HepG2 (cell line): ENCODE results near the gene DLG1. TPM values are rescaled to one million over a fixed set of nuclear protein-coding genes. Genes with fewer than 3 reads are reported as not detected.

Source experiments
- ATAC-seq: fragments of 200-7000 bp; cut with Tn5 transposase; 3 replicates; pipeline ENCODE4 v1.9.1; 2020; ENCODE audit warnings: mild to moderate bottlenecking, moderate library complexity
- BruUV-seq: library from RNA; stranded (reverse); fragments of 400-500 nt; replicated peaks from 2 replicates; lab custom pipeline; 2021; lab: Mats Ljungman, UMichigan
- CTCF ChIA-PET: fragments of 300-600 bp; formaldehyde crosslinking; extraction: SDS; loops from one replicate; lab custom pipeline; 2021; ENCODE audit warnings: low total read pairs, inconsistent platforms, low intra/inter-chr PET ratio; lab: Yijun Ruan, JAX
- POLR2A ChIA-PET: fragments of 350-600 bp; sonication (Branson Sonifier 250); formaldehyde crosslinking; loops from one replicate; lab custom pipeline; 2020; ENCODE audit warnings: antibody characterized with exemption, inconsistent platforms; lab: Yijun Ruan, JAX
- DNase-seq: peaks from one replicate; pipeline ENCODE4 v3.0.0-alpha.2; 2015; ENCODE audit warnings: low spot score
- FAIRE-seq: peaks from 3 replicates; lab custom pipeline; 2011; peaks lifted over from hg19 to GRCh38; lab: Jason Lieb, UNC
- H2AFZ ChIP-seq: one replicate; pipeline ENCODE4 v1.6.1; 2011; ENCODE audit warnings: low read length, inconsistent platforms
- H3K27ac ChIP-seq: fragments of 300-600 bp; 3 replicates; pipeline ENCODE4 v1.8.0; 2011; ENCODE audit warnings: mixed run types, mild to moderate bottlenecking, mixed read lengths, low read length, inconsistent platforms; ENCODE audit not compliant: insufficient read depth; ENCODE audit errors: extremely low read length
- H3K27me3 ChIP-seq, 2 experiments: fragments of 200-600 bp in 1 of 2; 2 replicates in 1 of 2; 3 replicates in 1 of 2; pipeline versions ENCODE4 v1.6.0 to v1.8.0; 2011; ENCODE audit warnings: low read length in 2 of 2, mild to moderate bottlenecking in 2 of 2, moderate library complexity in 2 of 2, inconsistent platforms in 1 of 2; ENCODE audit not compliant: insufficient read depth in 2 of 2, control insufficient read depth in 1 of 2
- H3K36me3 ChIP-seq, 2 experiments: fragments of 200-600 bp in 1 of 2; replicated peaks in 1 of 2; 2 replicates in 1 of 2; 3 replicates in 1 of 2; pipeline versions ENCODE4 v1.5.1 to v1.8.0; 2011; ENCODE audit warnings: low read length in 2 of 2, inconsistent platforms in 1 of 2; ENCODE audit not compliant: insufficient read depth in 2 of 2, control insufficient read depth in 1 of 2
- H3K4me1 ChIP-seq: 2 replicates; pipeline ENCODE4 v1.5.1; 2012; ENCODE audit warnings: low read length, inconsistent platforms; ENCODE audit not compliant: insufficient read depth
- H3K4me2 ChIP-seq: 2 replicates; pipeline ENCODE4 v1.6.0; 2011; ENCODE audit warnings: low read depth, low read length, inconsistent platforms
- H3K4me3 ChIP-seq, 3 experiments: fragments of 200-600 bp in 1 of 3; sonication (generic), shearing (Covaris generic) in 1 of 3; replicated peaks in 1 of 3; 2 replicates each; pipeline ENCODE4 v1.5.1; 2011 to 2016; ENCODE audit warnings: low read length in 3 of 3, inconsistent platforms in 2 of 3, low read depth in 2 of 3, mild to moderate bottlenecking in 2 of 3, control low read depth in 1 of 3, mixed read lengths in 1 of 3; ENCODE audit not compliant: insufficient read depth in 1 of 3
- H3K79me2 ChIP-seq: one replicate; pipeline ENCODE4 v1.6.1; 2011; ENCODE audit warnings: low read length, inconsistent platforms; ENCODE audit not compliant: insufficient read depth
- H3K9ac ChIP-seq: 2 replicates; pipeline ENCODE4 v1.6.0; 2011; ENCODE audit warnings: mild to moderate bottlenecking, low read depth, low read length, inconsistent platforms; ENCODE audit not compliant: insufficient read depth
- H3K9me3 ChIP-seq: 2 replicates; pipeline ENCODE4 v1.5.1; 2012; ENCODE audit warnings: mild to moderate bottlenecking, low read length
- H4K20me1 ChIP-seq: 2 replicates; pipeline ENCODE4 v1.6.0; 2011; ENCODE audit warnings: inconsistent platforms, mild to moderate bottlenecking, low read length, moderate library complexity; ENCODE audit not compliant: insufficient read depth
- AGO2 ChIP-seq: fragments of 200-400 bp; formaldehyde crosslinking; optimal IDR thresholded peaks from 2 replicates; pipeline ENCODE3; 2017; ENCODE audit warnings: mild to moderate bottlenecking, low read depth, low read length, moderate library complexity
- CBX1 ChIP-seq: IDR thresholded peaks from one replicate; pipeline ENCODE4 v1.6.1; 2016; ENCODE audit warnings: antibody characterized with exemption, low read depth
- GTF2F1 ChIP-seq: fragments of 150-350 bp; IDR thresholded peaks from 2 replicates; pipeline ENCODE4 v1.6.1; 2014; ENCODE audit warnings: low read length
- ZNF18 ChIP-seq: sonication (generic); formaldehyde crosslinking; IDR thresholded peaks from 2 replicates; pipeline ENCODE4 v1.8.0; 2022; ENCODE audit warnings: mild to moderate bottlenecking, missing genetic modification reagents; ENCODE audit not compliant: insufficient replicate concordance
- ZNF441 ChIP-seq: sonication (generic); formaldehyde crosslinking; IDR thresholded peaks from 2 replicates; pipeline ENCODE4 v1.7.0; 2021; ENCODE audit warnings: missing genetic modification reagents, borderline replicate concordance
- ZNF747 ChIP-seq: sonication (generic); formaldehyde crosslinking; IDR thresholded peaks from 2 replicates; pipeline ENCODE4 v1.8.1; 2023; ENCODE audit warnings: missing genetic modification reagents, mild to moderate bottlenecking, borderline replicate concordance
- ZNF75D ChIP-seq: sonication (generic); formaldehyde crosslinking; IDR thresholded peaks from 2 replicates; pipeline ENCODE4 v1.8.1; 2023; ENCODE audit warnings: missing genetic modification reagents, mild to moderate bottlenecking, borderline replicate concordance
- WGBS: methylation state at CpG from one replicate; pipeline ENCODE4 v1.1.6; 2017; ENCODE audit warnings: low lambda C conversion rate; 5-methylcytosine and 5-hydroxymethylcytosine counted together
- in situ Hi-C: cut with HindIII; loops from 2 replicates; pipeline ENCODE4 v1.10.0; 2017; ENCODE audit warnings: low pct_unique_long_range_greater_than_20kb; ENCODE audit not compliant: extremely low pct_ligation_motif_present
- intact Hi-C: fragments of 100-400 bp; cut with micrococcal nuclease; formaldehyde crosslinking; loops from one replicate; pipeline ENCODE4 v1.10.0; 2022; ENCODE audit not compliant: unreplicated experiment
- polyA plus RNA-seq, 8 experiments: library from polyadenylated mRNA; depleted of rRNA in 3 of 8; stranded (reverse) in 7 of 8; unstranded in 1 of 8; fragments of >200 nt; fragmentation: Illumina TruSeq in 4 of 8; extraction: Trizol in 4 of 8; gene quantifications; 2 replicates each; pipeline versions ENCODE4 v1.2.1 to v1.2.3, GENCODE V29; 2011 to 2016; ENCODE audit warnings: low read depth in 4 of 8, missing spikeins in 1 of 8, mixed read lengths in 1 of 8; ENCODE audit not compliant: insufficient read depth in 1 of 8
- total RNA-seq, 5 experiments: library from RNA; depleted of rRNA; stranded (reverse); fragments of >200 nt; fragmentation: Illumina TruSeq; extraction: Trizol; gene quantifications; 2 replicates each; pipeline ENCODE4 v1.2.3, GENCODE V29; 2016; ENCODE audit warnings: low read depth in 1 of 5
- TF ChIP-seq, protein P1 (sequence below): sonication (generic); formaldehyde crosslinking; IDR thresholded peaks from 2 replicates; pipeline ENCODE4 v1.5.1; 2020; ENCODE audit warnings: mild to moderate bottlenecking, missing genetic modification reagents, moderate library complexity

The DLG1 gene
- total and polyA plus RNA-seq, 2 of the 13 experiments (the other 11 are each of a cell fraction or from before 2014, with no cell fraction given): 30.5 to 104 TPM

GRCh38 chr3:197011780-197012539 lies 286.5 kb downstream of the DLG1 start (continued):
- TF ChIP-seq ZNF75D: no peak
- TF ChIP-seq ZNF747 (CRISPR knock-in tag): no peak

- Histone ChIP-seq H3K79me2 (no peaks in the 10 kb centered on the region), H3K36me3 (no peaks in the 10 kb centered on the region), H3K27me3 (no peaks in the 10 kb centered on the region), H4K20me1 (no peaks in the 10 kb centered on the region), H3K4me2 (no peak overlapping the region), H2AFZ (no peak overlapping the region), H3K9me3 (no peaks in the 10 kb centered on the region), H3K4me3 (no peak overlapping the region), H3K9ac (no peak overlapping the region), H3K27ac (no peak overlapping the region), H3K4me1 (peaks cover 6% of the 10 kb centered on the region; the same call in 1 of the 2 replicates)
- intact Hi-C loops (no loop called here), in situ Hi-C loops (no loop called here)
- FAIRE-seq (no peak), DNase-seq (no peak), ATAC-seq (peak; percentile 10; the same call in 2 of the 3 replicates)
- no TSS peak for BruUV-seq
- CTCF ChIA-PET: no interaction called here
- POLR2A ChIA-PET: no interaction called here
- 83% methylated on average over 16 of the region's 30 CpGs for WGBS
- TF ChIP-seq AGO2 (peak; percentile 33), CBX1 (no peak)
These were observed 287.7 kb downstream of the DLG1 start for GRCh38 chr3:197010556-197011351.

- H3K4me1 ChIP-seq: peaks cover 11% of the 10 kb centered on the region
- FAIRE-seq (no peak), ATAC-seq (no peak; the same call in 2 of the 3 replicates), DNase-seq (no peak)
- H3K27me3 ChIP-seq: no peaks in the 10 kb centered on the region
- no peaks in the 10 kb centered on the region for H3K36me3 ChIP-seq
- no peaks in the 10 kb centered on the region for H3K9me3 ChIP-seq
- in situ Hi-C loops (no loop called here), intact Hi-C loops (no loop called here)
- ChIA-PET POLR2A (no interaction called here), CTCF (no interaction called here)
- H3K79me2 ChIP-seq: no peaks in the 10 kb centered on the region
- BruUV-seq: no TSS peak
- no peak overlapping the region for H3K4me3 ChIP-seq
- no peak overlapping the region for H2AFZ ChIP-seq
- H3K9ac ChIP-seq: no peak overlapping the region
- H3K4me2 ChIP-seq: no peak overlapping the region
- H4K20me1 ChIP-seq: no peaks in the 10 kb centered on the region
- WGBS: 82% methylated on average over 6 of the region's 20 CpGs
- no peak overlapping the region for H3K27ac ChIP-seq
- TF ChIP-seq ZNF441 (CRISPR knock-in tag): no peak
- TF ChIP-seq, protein P1, sequence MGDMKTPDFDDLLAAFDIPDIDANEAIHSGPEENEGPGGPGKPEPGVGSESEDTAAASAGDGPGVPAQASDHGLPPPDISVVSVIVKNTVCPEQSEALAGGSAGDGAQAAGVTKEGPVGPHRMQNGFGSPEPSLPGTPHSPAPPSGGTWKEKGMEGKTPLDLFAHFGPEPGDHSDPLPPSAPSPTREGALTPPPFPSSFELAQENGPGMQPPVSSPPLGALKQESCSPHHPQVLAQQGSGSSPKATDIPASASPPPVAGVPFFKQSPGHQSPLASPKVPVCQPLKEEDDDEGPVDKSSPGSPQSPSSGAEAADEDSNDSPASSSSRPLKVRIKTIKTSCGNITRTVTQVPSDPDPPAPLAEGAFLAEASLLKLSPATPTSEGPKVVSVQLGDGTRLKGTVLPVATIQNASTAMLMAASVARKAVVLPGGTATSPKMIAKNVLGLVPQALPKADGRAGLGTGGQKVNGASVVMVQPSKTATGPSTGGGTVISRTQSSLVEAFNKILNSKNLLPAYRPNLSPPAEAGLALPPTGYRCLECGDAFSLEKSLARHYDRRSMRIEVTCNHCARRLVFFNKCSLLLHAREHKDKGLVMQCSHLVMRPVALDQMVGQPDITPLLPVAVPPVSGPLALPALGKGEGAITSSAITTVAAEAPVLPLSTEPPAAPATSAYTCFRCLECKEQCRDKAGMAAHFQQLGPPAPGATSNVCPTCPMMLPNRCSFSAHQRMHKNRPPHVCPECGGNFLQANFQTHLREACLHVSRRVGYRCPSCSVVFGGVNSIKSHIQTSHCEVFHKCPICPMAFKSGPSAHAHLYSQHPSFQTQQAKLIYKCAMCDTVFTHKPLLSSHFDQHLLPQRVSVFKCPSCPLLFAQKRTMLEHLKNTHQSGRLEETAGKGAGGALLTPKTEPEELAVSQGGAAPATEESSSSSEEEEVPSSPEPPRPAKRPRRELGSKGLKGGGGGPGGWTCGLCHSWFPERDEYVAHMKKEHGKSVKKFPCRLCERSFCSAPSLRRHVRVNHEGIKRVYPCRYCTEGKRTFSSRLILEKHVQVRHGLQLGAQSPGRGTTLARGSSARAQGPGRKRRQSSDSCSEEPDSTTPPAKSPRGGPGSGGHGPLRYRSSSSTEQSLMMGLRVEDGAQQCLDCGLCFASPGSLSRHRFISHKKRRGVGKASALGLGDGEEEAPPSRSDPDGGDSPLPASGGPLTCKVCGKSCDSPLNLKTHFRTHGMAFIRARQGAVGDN (CRISPR knock-in tag): no peak
- no peak for TF ChIP-seq ZNF18 (CRISPR knock-in tag)
- no peak for TF ChIP-seq GTF2F1
These were observed 288.8 kb downstream of the DLG1 start for GRCh38 chr3:197009532-197010019.
